CD14-positive monocyte (primary cell): ENCODE results near the gene ARHGAP20. TPM values are rescaled to one million over a fixed set of nuclear protein-coding genes. Genes with fewer than 3 reads are reported as not detected.

Experiments used
- DNase-seq, 3 donors: peaks; one replicate each; pipeline ENCODE4 v3.0.0-alpha.2; 2011 to 2022
- H2AFZ ChIP-seq: 2 replicates; pipeline ENCODE4 v1.6.0; 2012; ENCODE audit warnings: mild to moderate bottlenecking, low read depth, low read length, inconsistent platforms; ENCODE audit not compliant: insufficient read depth, poor library complexity, severe bottlenecking
- H3K27ac ChIP-seq, 2 donors: 1 replicate in 1 of 2; 2 replicates in 1 of 2; pipeline ENCODE4 v1.5.1; 2012 to 2013; ENCODE audit warnings: low read length in 2 of 2, control low read depth in 1 of 2, inconsistent platforms in 1 of 2, low read depth in 1 of 2, mild to moderate bottlenecking in 1 of 2
- H3K27me3 ChIP-seq, 2 donors: one replicate each; pipeline versions ENCODE4 v1.6.0 to v1.6.1; 2011 to 2013; ENCODE audit warnings: low read length in 2 of 2; ENCODE audit not compliant: control insufficient read depth in 2 of 2, insufficient read depth in 2 of 2
- H3K36me3 ChIP-seq, 2 donors: replicated peaks in 1 of 2; 1 replicate in 1 of 2; 2 replicates in 1 of 2; pipeline versions ENCODE4 v1.5.1 to v1.6.1; 2012 to 2013; ENCODE audit warnings: low read length in 2 of 2, control low read depth in 1 of 2, inconsistent platforms in 1 of 2, mild to moderate bottlenecking in 1 of 2; ENCODE audit not compliant: insufficient read depth in 2 of 2, control insufficient read depth in 1 of 2
- H3K4me1 ChIP-seq, 2 donors: 1 replicate in 1 of 2; 2 replicates in 1 of 2; pipeline versions ENCODE4 v1.5.1 to v1.6.1; 2012 to 2013; ENCODE audit warnings: low read length in 2 of 2, control low read depth in 1 of 2, inconsistent platforms in 1 of 2, mild to moderate bottlenecking in 1 of 2, moderate library complexity in 1 of 2; ENCODE audit not compliant: insufficient read depth in 2 of 2, control insufficient read depth in 1 of 2
- H3K4me2 ChIP-seq: replicated peaks from 2 replicates; pipeline ENCODE3; 2012; ENCODE audit warnings: low read length, moderate library complexity, mild to moderate bottlenecking; ENCODE audit not compliant: poor library complexity, severe bottlenecking; ENCODE audit errors: extremely low read depth
- H3K4me3 ChIP-seq, 3 experiments: fragments of 200-600 bp in 1 of 3; sonication (generic) in 1 of 3; replicated peaks in 1 of 3; 1 replicate in 2 of 3; 2 replicates in 1 of 3; pipeline ENCODE4 v1.5.1; 2011 to 2013; ENCODE audit warnings: low read length in 3 of 3, mild to moderate bottlenecking in 3 of 3, control low read depth in 2 of 3, low read depth in 2 of 3, inconsistent platforms in 1 of 3, moderate library complexity in 1 of 3
- H3K79me2 ChIP-seq: 2 replicates; pipeline ENCODE4 v1.6.0; 2012; ENCODE audit warnings: mild to moderate bottlenecking, control low read depth, inconsistent platforms, low read length, moderate library complexity; ENCODE audit not compliant: insufficient read depth
- H3K9ac ChIP-seq: 2 replicates; pipeline ENCODE4 v1.6.0; 2017; ENCODE audit warnings: low read length, mild to moderate bottlenecking; ENCODE audit not compliant: insufficient read depth, poor library complexity, severe bottlenecking
- H3K9me3 ChIP-seq, 2 donors: replicated peaks in 1 of 2; 1 replicate in 1 of 2; 2 replicates in 1 of 2; pipeline versions ENCODE4 v1.5.1 to v1.6.1; 2012 to 2013; ENCODE audit warnings: low read length in 2 of 2, control low read depth in 1 of 2; ENCODE audit not compliant: control insufficient read depth in 1 of 2, insufficient read depth in 1 of 2
- H4K20me1 ChIP-seq: 2 replicates; pipeline ENCODE4 v1.6.0; 2012; ENCODE audit warnings: mild to moderate bottlenecking, low read length, control low read depth, moderate library complexity; ENCODE audit not compliant: insufficient read depth
- H3K27ac Mint-ChIP-seq, 7 donors: one replicate each; pipeline ENCODE4 v1.8.0; 2020; ENCODE audit warnings: mild to moderate bottlenecking in 7 of 7, mixed read lengths in 7 of 7, moderate library complexity in 6 of 7, inconsistent platforms in 2 of 7
- H3K27me3 Mint-ChIP-seq, 3 donors: one replicate each; pipeline ENCODE4 v1.8.0; 2021 to 2022; ENCODE audit warnings: low read depth in 3 of 3, mild to moderate bottlenecking in 3 of 3, mixed read lengths in 3 of 3, moderate library complexity in 3 of 3, inconsistent platforms in 1 of 3
- H3K36me3 Mint-ChIP-seq, 2 donors: one replicate each; pipeline ENCODE4 v1.8.0; 2020; ENCODE audit warnings: mixed read lengths in 2 of 2, inconsistent platforms in 1 of 2, mild to moderate bottlenecking in 1 of 2
- H3K4me1 Mint-ChIP-seq: one replicate; pipeline ENCODE4 v1.8.0; 2020; ENCODE audit warnings: mild to moderate bottlenecking, mixed read lengths
- H3K4me3 Mint-ChIP-seq, 2 donors: one replicate each; pipeline ENCODE4 v1.8.0; 2020; ENCODE audit warnings: mild to moderate bottlenecking in 2 of 2, mixed read lengths in 2 of 2, moderate library complexity in 1 of 2
- H3K9me3 Mint-ChIP-seq, 7 donors: one replicate each; pipeline ENCODE4 v1.8.0; 2020 to 2022; ENCODE audit warnings: mixed read lengths in 7 of 7, mild to moderate bottlenecking in 6 of 7, moderate library complexity in 6 of 7, inconsistent platforms in 2 of 7
- WGBS: methylation state at CpG from one replicate; pipeline ENCODE4 v1.1.5; 2013; ENCODE audit warnings: missing lambda C conversion rate; ENCODE audit not compliant: insufficient coverage; 5-methylcytosine and 5-hydroxymethylcytosine counted together
- intact Hi-C, 2 donors: fragments of 100-400 bp; cut with micrococcal nuclease; formaldehyde crosslinking; loops; one replicate each; pipeline versions ENCODE4 v1.15.0 to v1.15.1; 2023
- polyA plus RNA-seq, 3 donors: library from polyadenylated mRNA; depleted of rRNA in 1 of 3; unstranded in 2 of 3; stranded (reverse) in 1 of 3; fragments of 300-500 nt in 2 of 3; fragments of >200 nt in 1 of 3; fragmentation: Illumina TruSeq in 2 of 3; gene quantifications; 1 replicate in 2 of 3; 2 replicates in 1 of 3; pipeline ENCODE4 v1.2.3, GENCODE V29; 2012 to 2021
- TF ChIP-seq, protein P1 (sequence below): fragments of 200-600 bp; IDR thresholded peaks from one replicate; pipeline ENCODE4 v1.8.0; 2022; ENCODE audit warnings: antibody characterized with exemption, mild to moderate bottlenecking

ARHGAP20 gene
- polyA plus RNA-seq, 3 donors, result 0.04 TPM; not detected in 2

DNA sequence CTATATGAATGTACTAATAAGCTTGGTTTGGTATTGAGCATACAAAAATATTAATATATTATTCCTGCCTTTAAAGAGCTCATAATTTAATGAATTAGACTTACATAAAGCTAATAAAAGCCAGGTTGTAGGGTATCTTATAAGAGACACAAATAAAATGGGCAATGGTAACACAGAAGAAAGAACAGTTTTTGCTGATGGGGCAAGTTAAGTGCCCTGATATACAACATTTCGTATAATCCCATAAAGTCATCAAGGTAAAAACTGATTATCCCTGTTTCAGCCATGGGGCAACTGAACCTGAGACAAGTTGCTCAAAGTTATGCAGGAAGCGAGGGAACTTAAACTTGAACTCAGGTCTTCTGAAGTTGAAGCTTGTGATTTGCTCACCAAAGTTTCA lies 48.9 kb upstream of the ARHGAP20 start:
- 88% methylated on average over 2 of the region's 2 CpGs for WGBS
- no peak for DNase-seq
- Mint-ChIP-seq H3K36me3 (no peaks in the 10 kb centered on the region), H3K9me3 (peaks cover 0 to 2% (median 0%) of the 10 kb centered on the region in 7 donors), H3K27ac (no peak overlapping the region), H3K27me3 (peaks cover 0 to 2% (median 0%) of the 10 kb centered on the region in 3 donors), H3K4me1 (peaks cover under 1% of the 10 kb centered on the region), H3K4me3 (no peak overlapping the region)
- TF ChIP-seq, protein P1, sequence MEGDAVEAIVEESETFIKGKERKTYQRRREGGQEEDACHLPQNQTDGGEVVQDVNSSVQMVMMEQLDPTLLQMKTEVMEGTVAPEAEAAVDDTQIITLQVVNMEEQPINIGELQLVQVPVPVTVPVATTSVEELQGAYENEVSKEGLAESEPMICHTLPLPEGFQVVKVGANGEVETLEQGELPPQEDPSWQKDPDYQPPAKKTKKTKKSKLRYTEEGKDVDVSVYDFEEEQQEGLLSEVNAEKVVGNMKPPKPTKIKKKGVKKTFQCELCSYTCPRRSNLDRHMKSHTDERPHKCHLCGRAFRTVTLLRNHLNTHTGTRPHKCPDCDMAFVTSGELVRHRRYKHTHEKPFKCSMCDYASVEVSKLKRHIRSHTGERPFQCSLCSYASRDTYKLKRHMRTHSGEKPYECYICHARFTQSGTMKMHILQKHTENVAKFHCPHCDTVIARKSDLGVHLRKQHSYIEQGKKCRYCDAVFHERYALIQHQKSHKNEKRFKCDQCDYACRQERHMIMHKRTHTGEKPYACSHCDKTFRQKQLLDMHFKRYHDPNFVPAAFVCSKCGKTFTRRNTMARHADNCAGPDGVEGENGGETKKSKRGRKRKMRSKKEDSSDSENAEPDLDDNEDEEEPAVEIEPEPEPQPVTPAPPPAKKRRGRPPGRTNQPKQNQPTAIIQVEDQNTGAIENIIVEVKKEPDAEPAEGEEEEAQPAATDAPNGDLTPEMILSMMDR, result no peak
- Histone ChIP-seq H3K27me3 (no peaks in the 10 kb centered on the region), H3K27ac (no peak overlapping the region), H3K79me2 (no peaks in the 10 kb centered on the region), H2AFZ (no peak overlapping the region), H3K9me3 (no peaks in the 10 kb centered on the region), H3K9ac (no peak overlapping the region), H3K36me3 (no peaks in the 10 kb centered on the region), H3K4me1 (no peaks in the 10 kb centered on the region), H4K20me1 (no peaks in the 10 kb centered on the region), H3K4me3 (no peak overlapping the region), H3K4me2 (no peak overlapping the region)
- intact Hi-C loops, result no loop called here

DNA sequence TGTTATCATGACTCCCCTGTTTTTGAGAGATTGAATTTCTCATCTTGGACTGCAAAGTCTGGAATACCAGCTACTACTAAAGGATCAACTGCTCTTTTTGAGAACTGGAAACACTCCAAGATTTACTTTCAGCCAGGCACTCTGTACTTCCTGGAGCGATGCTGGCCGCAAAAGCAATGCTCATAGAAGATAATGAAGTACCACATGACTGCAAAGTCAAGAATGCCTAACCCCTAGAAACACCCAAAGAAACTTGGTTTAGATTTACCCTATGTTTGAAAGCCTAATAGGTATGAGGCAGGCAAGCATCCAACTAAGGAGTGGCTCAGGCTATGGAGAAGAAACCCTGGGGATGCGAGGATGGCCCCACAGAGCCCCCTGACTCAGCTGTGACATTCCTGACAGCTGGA lies 47.7 kb upstream of the ARHGAP20 start:
- H3K9me3 Mint-ChIP-seq, result peaks cover 0 to 2% (median 0%) of the 10 kb centered on the region in 7 donors
- no peaks in the 10 kb centered on the region for H3K27me3 ChIP-seq
- H3K27ac ChIP-seq, result no peak overlapping the region
- no peaks in the 10 kb centered on the region for H3K36me3 Mint-ChIP-seq
- H3K27ac Mint-ChIP-seq, result no peak overlapping the region
- no peak overlapping the region for H3K4me3 ChIP-seq
- H3K9me3 ChIP-seq, result no peaks in the 10 kb centered on the region
- H3K4me1 ChIP-seq, result no peaks in the 10 kb centered on the region
- no peaks in the 10 kb centered on the region for H3K4me1 Mint-ChIP-seq
- H4K20me1 ChIP-seq, result no peaks in the 10 kb centered on the region
- TF ChIP-seq, protein P1, result no peak
- peaks cover 0 to 2% (median 0%) of the 10 kb centered on the region in 3 donors for H3K27me3 Mint-ChIP-seq
- no peak overlapping the region for H3K9ac ChIP-seq
- no peak for DNase-seq
- 10% methylated on average over 3 of the region's 3 CpGs for WGBS
- intact Hi-C loops, result no loop called here
- no peaks in the 10 kb centered on the region for H3K79me2 ChIP-seq
- no peak overlapping the region for H2AFZ ChIP-seq
- no peak overlapping the region for H3K4me3 Mint-ChIP-seq
- H3K36me3 ChIP-seq, result no peaks in the 10 kb centered on the region
- no peak overlapping the region for H3K4me2 ChIP-seq
